DND-41 (cell line): ENCODE data around the gene TFF3.

ENCODE experiments used
- EZH2 ChIP-seq: IDR thresholded peaks from 3 replicates; pipeline ENCODE4 v1.6.1; 2012; ENCODE audit warnings: borderline replicate concordance, low read depth, mild to moderate bottlenecking, moderate library complexity, low read length, inconsistent platforms; ENCODE audit not compliant: severe bottlenecking
- TF ChIP-seq, protein P1 (sequence below): IDR thresholded peaks from 2 replicates; pipeline ENCODE4 v1.5.1; 2012; ENCODE audit warnings: borderline replicate concordance, low read length, moderate library complexity, mild to moderate bottlenecking; ENCODE audit not compliant: poor library complexity, severe bottlenecking; ENCODE audit errors: extremely low read depth

GRCh38 chr21:42300956-42301355, 14.3 kb downstream of the TFF3 start:
- TF ChIP-seq, protein P1, sequence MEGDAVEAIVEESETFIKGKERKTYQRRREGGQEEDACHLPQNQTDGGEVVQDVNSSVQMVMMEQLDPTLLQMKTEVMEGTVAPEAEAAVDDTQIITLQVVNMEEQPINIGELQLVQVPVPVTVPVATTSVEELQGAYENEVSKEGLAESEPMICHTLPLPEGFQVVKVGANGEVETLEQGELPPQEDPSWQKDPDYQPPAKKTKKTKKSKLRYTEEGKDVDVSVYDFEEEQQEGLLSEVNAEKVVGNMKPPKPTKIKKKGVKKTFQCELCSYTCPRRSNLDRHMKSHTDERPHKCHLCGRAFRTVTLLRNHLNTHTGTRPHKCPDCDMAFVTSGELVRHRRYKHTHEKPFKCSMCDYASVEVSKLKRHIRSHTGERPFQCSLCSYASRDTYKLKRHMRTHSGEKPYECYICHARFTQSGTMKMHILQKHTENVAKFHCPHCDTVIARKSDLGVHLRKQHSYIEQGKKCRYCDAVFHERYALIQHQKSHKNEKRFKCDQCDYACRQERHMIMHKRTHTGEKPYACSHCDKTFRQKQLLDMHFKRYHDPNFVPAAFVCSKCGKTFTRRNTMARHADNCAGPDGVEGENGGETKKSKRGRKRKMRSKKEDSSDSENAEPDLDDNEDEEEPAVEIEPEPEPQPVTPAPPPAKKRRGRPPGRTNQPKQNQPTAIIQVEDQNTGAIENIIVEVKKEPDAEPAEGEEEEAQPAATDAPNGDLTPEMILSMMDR = no peak
- no peak for TF ChIP-seq EZH2
